Keratinocyte (primary cell): Measurements from ENCODE around the gene MYCBPAP. TPM values are rescaled to one million over a fixed set of nuclear protein-coding genes. Genes with fewer than 3 reads are reported as not detected.

Experiments used
- DNase-seq: peaks from one replicate; pipeline ENCODE4 v3.0.0-alpha.2; 2011; ENCODE audit warnings: low read depth, missing footprints, low spot score
- FAIRE-seq: peaks from 2 replicates; lab custom pipeline; 2011; peaks lifted over from hg19 to GRCh38; lab: Jason Lieb, UNC
- H2AFZ ChIP-seq: 2 replicates; pipeline ENCODE4 v1.6.0; 2012; ENCODE audit warnings: low read length, control low read depth, inconsistent platforms; ENCODE audit not compliant: control insufficient read depth
- H3K27ac ChIP-seq: 2 replicates; pipeline ENCODE4 v1.5.1; 2011; ENCODE audit warnings: low read length; ENCODE audit not compliant: control insufficient read depth, insufficient read depth
- H3K27me3 ChIP-seq: 3 replicates; pipeline ENCODE4 v1.6.0; 2011; ENCODE audit warnings: low read length; ENCODE audit not compliant: control insufficient read depth, insufficient read depth; ENCODE audit errors: extremely low read depth
- H3K36me3 ChIP-seq, 2 experiments: 2 replicates in 1 of 2; 3 replicates in 1 of 2; pipeline ENCODE4 v1.5.1; 2011; ENCODE audit warnings: low read length in 2 of 2, mild to moderate bottlenecking in 1 of 2; ENCODE audit not compliant: control insufficient read depth in 2 of 2, insufficient read depth in 2 of 2; ENCODE audit errors: extremely low read depth in 1 of 2
- H3K4me1 ChIP-seq: 3 replicates; pipeline ENCODE4 v1.5.1; 2011; ENCODE audit warnings: low read length; ENCODE audit not compliant: control insufficient read depth, insufficient read depth; ENCODE audit errors: extremely low read depth
- H3K4me2 ChIP-seq: 3 replicates; pipeline ENCODE4 v1.6.0; 2011; ENCODE audit warnings: low read depth, low read length; ENCODE audit not compliant: control insufficient read depth, insufficient read depth; ENCODE audit errors: extremely low read depth
- H3K4me3 ChIP-seq, 3 experiments: fragments of 200-600 bp in 1 of 3; sonication (generic) in 1 of 3; 2 replicates in 2 of 3; 3 replicates in 1 of 3; pipeline ENCODE4 v1.5.1; 2011 to 2016; ENCODE audit warnings: low read length in 3 of 3, mild to moderate bottlenecking in 3 of 3, control low read depth in 2 of 3, inconsistent platforms in 1 of 3, low read depth in 1 of 3, mixed read lengths in 1 of 3, mixed run types in 1 of 3, moderate library complexity in 1 of 3; ENCODE audit not compliant: control insufficient read depth in 2 of 3, insufficient read depth in 2 of 3; ENCODE audit errors: extremely low read depth in 1 of 3
- H3K79me2 ChIP-seq: 2 replicates; pipeline ENCODE4 v1.6.0; 2012; ENCODE audit warnings: low read length; ENCODE audit not compliant: control insufficient read depth, insufficient read depth
- H3K9ac ChIP-seq: 3 replicates; pipeline ENCODE4 v1.6.0; 2011; ENCODE audit warnings: low read length; ENCODE audit not compliant: control insufficient read depth, insufficient read depth; ENCODE audit errors: extremely low read depth
- H3K9me1 ChIP-seq: 3 replicates; pipeline ENCODE4 v1.6.0; 2011; ENCODE audit warnings: low read length; ENCODE audit not compliant: control insufficient read depth, insufficient read depth; ENCODE audit errors: extremely low read depth
- H3K9me3 ChIP-seq: 2 replicates; pipeline ENCODE4 v1.5.1; 2012; ENCODE audit warnings: low read depth, low read length; ENCODE audit not compliant: control insufficient read depth
- H4K20me1 ChIP-seq: 3 replicates; pipeline ENCODE4 v1.6.0; 2011; ENCODE audit warnings: low read length; ENCODE audit not compliant: control insufficient read depth, insufficient read depth; ENCODE audit errors: extremely low read depth
- CTCF ChIP-seq, 3 experiments: IDR thresholded peaks in 1 of 3; conservative IDR thresholded peaks in 1 of 3; optimal IDR thresholded peaks in 1 of 3; 2 replicates in 2 of 3; 3 replicates in 1 of 3; pipeline versions ENCODE3 to v1.5.1; 2011; ENCODE audit warnings: low read length in 3 of 3, mild to moderate bottlenecking in 3 of 3, moderate library complexity in 2 of 3, control low read depth in 1 of 3, inconsistent platforms in 1 of 3; ENCODE audit not compliant: insufficient read depth in 2 of 3; ENCODE audit errors: extremely low read depth in 1 of 3
- EZH2 ChIP-seq: IDR thresholded peaks from one replicate; pipeline ENCODE4 v1.6.1; 2012; ENCODE audit warnings: inconsistent platforms, mild to moderate bottlenecking, low read length, moderate library complexity
- dilution Hi-C: fragments of 300-500 bp; cut with MboI; formaldehyde crosslinking; loops from one replicate; pipeline ENCODE4 v1.7.0; 2020; ENCODE audit warnings: low sequenced_read_pairs; ENCODE audit not compliant: extremely low pct_ligation_motif_present
- polyA plus RNA-seq, 5 experiments: library from polyadenylated mRNA; depleted of rRNA in 3 of 5; stranded (reverse) in 3 of 5; stranded (forward) in 1 of 5; unstranded in 1 of 5; fragments of >200 nt; gene quantifications; 1 replicate in 1 of 5; 2 replicates in 3 of 5; 3 replicates in 1 of 5; pipeline versions ENCODE4 v1.2.1 to v1.2.3, GENCODE V29; 2011 to 2012; ENCODE audit warnings: missing spikeins in 2 of 5, low read depth in 1 of 5, low replicate concordance in 1 of 5

Gene MYCBPAP
- polyA plus RNA-seq, 1 donor (not counting 4 experiments of a cell fraction or from before 2014, with no cell fraction given) = 9.5 TPM

- Histone ChIP-seq H3K4me3 (no peak overlapping the region), H3K9me3 (no peaks in the 10 kb centered on the region), H4K20me1 (no peaks in the 10 kb centered on the region), H3K9ac (no peak overlapping the region), H3K27me3 (no peaks in the 10 kb centered on the region), H3K4me2 (no peak overlapping the region), H3K79me2 (peaks cover 2% of the 10 kb centered on the region), H2AFZ (no peak overlapping the region), H3K4me1 (peaks cover 61% of the 10 kb centered on the region), H3K9me1 (no peaks in the 10 kb centered on the region), H3K36me3 (no peaks in the 10 kb centered on the region), H3K27ac (no peak overlapping the region)
- DNase-seq (no peak), FAIRE-seq (no peak)
- dilution Hi-C loops = no loop called here
- no peak for TF ChIP-seq CTCF (optimal IDR thresholded peaks at IDR 0.05 in 1 of 3, IDR thresholded peaks at IDR 0.05 in 1 of 3, conservative IDR thresholded peaks at IDR 0.05 in 1 of 3; ENCODE audit: extremely low read depth in 1 of 3, insufficient read depth in 2 of 3, low read length in 3 of 3)
- no peak for TF ChIP-seq EZH2
Measured at GRCh38 chr17:50514388-50514787, 6.1 kb downstream of the MYCBPAP start.

- Histone ChIP-seq H3K27ac (peak overlapping the region; percentile 10), H3K79me2 (peaks cover 2% of the 10 kb centered on the region), H3K9ac (no peak overlapping the region), H3K36me3 (no peaks in the 10 kb centered on the region), H3K9me1 (no peaks in the 10 kb centered on the region), H4K20me1 (no peaks in the 10 kb centered on the region), H3K27me3 (no peaks in the 10 kb centered on the region), H3K4me3 (no peak overlapping the region), H3K4me1 (peaks cover 68% of the 10 kb centered on the region), H2AFZ (peak overlapping the region; percentile 47), H3K9me3 (no peaks in the 10 kb centered on the region), H3K4me2 (peak overlapping the region; percentile 29)
- FAIRE-seq (peak; percentile 72), DNase-seq (no peak)
- dilution Hi-C loops = no loop called here
- TF ChIP-seq EZH2 (no peak), CTCF (optimal IDR thresholded peaks at IDR 0.05 in 1 of 3, IDR thresholded peaks at IDR 0.05 in 1 of 3, conservative IDR thresholded peaks at IDR 0.05 in 1 of 3; ENCODE audit: extremely low read depth in 1 of 3, insufficient read depth in 2 of 3, low read length in 3 of 3) (no peak)
Measured at GRCh38 chr17:50514936-50515702, 6.9 kb downstream of the MYCBPAP start.
